ENCODE data around the gene DSC3.

The DSC3 gene

DNA sequence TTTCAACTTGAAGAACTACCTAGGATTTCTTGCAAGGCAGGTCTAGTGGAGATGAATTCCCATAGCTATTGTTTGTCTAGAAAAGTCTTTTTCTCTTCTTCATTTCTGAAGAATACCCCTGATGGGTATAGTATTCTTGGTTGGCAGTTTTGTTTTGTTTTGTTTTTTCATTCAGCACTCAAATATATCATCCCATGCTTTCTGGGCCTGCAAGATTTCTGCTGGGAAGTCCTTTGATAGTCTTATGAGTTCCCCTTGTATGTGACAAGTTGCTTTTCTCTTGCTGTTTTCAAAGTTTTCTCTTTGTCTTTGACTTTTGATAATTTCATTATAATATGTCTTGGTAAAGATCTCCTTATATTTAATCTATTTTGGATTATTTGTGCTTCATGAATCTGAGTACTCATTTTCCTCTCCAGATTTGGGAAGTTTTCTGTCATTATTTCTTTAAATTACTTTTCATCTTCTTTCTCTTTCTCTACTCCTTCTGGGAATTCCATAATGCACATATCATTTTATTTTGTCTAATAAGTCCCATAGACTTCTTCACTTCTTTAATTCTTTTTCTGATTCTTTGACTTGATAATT lies 101.5 kb downstream of the DSC3 start:
- Histone ChIP-seq H3K36me3 (replicated peaks; ENCODE audit: insufficient read depth, low read length) (no peaks in the 10 kb centered on the region), H3K9me3 (replicated peaks; ENCODE audit: insufficient read depth, low read length) (no peaks in the 10 kb centered on the region), H3K4me3 (ENCODE audit: low read length) (no peak overlapping the region), H3K9me2 (replicated peaks; ENCODE audit: insufficient read depth, low read length) (no peaks in the 10 kb centered on the region), H3K27me3 (replicated peaks; ENCODE audit: insufficient read depth, low read length) (no peaks in the 10 kb centered on the region), H3K27ac (ENCODE audit: low read length) (no peak overlapping the region), H3K4me1 (ENCODE audit: low read length) (no peaks in the 10 kb centered on the region), H3K9ac (ENCODE audit: low read length) (no peak overlapping the region), H4K20me1 (ENCODE audit: insufficient read depth, low read length) (no peaks in the 10 kb centered on the region), H3K79me2 (ENCODE audit: low read length) (no peaks in the 10 kb centered on the region), H3K4me2 (ENCODE audit: low read depth, low read length) (no peak overlapping the region), H3F3A (ENCODE audit: insufficient read depth, low read length) (no peaks in the 10 kb centered on the region), H2AFZ (ENCODE audit: low read length) (no peak overlapping the region)
- no peak for DNase-seq
- TF ChIP-seq EZH2 (optimal IDR thresholded peaks at IDR 0.05; ENCODE audit: low read depth, low read length) (no peak), EZH2phosphoT487 (IDR thresholded peaks at IDR 0.05; ENCODE audit: low read length) (no peak)
- TF ChIP-seq, protein P1, sequence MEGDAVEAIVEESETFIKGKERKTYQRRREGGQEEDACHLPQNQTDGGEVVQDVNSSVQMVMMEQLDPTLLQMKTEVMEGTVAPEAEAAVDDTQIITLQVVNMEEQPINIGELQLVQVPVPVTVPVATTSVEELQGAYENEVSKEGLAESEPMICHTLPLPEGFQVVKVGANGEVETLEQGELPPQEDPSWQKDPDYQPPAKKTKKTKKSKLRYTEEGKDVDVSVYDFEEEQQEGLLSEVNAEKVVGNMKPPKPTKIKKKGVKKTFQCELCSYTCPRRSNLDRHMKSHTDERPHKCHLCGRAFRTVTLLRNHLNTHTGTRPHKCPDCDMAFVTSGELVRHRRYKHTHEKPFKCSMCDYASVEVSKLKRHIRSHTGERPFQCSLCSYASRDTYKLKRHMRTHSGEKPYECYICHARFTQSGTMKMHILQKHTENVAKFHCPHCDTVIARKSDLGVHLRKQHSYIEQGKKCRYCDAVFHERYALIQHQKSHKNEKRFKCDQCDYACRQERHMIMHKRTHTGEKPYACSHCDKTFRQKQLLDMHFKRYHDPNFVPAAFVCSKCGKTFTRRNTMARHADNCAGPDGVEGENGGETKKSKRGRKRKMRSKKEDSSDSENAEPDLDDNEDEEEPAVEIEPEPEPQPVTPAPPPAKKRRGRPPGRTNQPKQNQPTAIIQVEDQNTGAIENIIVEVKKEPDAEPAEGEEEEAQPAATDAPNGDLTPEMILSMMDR (IDR thresholded peaks at IDR 0.05; ENCODE audit: low read length), result no peak
